Right lung (tissue), 5 donors: ENCODE results near the gene LRP3. TPM values are rescaled to one million over a fixed set of nuclear protein-coding genes. Genes with fewer than 3 reads are reported as not detected.
"Not testable (repeated sequence)": the region's sequence is repeated elsewhere in the genome, so short reads cannot be mapped to it uniquely, and the experiment has no call there.

ENCODE experiments used
- DNase-seq, 2 donors: peaks; one replicate each; pipeline ENCODE4 v3.0.0-alpha.2; 2013
- polyA plus RNA-seq, 5 donors: library from polyadenylated mRNA; unstranded; fragments of 120-200 nt; gene quantifications; one replicate each; pipeline versions ENCODE4 v1.2.1 to v1.2.3, GENCODE V29; 2013; ENCODE audit warnings: inconsistent platforms in 1 of 5, low replicate concordance in 1 of 5; ENCODE audit not compliant: insufficient read length in 5 of 5, insufficient read depth in 1 of 5

Gene LRP3
- polyA plus RNA-seq, 5 donors = 16.3 to 43.4 (median 25.5) TPM

DNA sequence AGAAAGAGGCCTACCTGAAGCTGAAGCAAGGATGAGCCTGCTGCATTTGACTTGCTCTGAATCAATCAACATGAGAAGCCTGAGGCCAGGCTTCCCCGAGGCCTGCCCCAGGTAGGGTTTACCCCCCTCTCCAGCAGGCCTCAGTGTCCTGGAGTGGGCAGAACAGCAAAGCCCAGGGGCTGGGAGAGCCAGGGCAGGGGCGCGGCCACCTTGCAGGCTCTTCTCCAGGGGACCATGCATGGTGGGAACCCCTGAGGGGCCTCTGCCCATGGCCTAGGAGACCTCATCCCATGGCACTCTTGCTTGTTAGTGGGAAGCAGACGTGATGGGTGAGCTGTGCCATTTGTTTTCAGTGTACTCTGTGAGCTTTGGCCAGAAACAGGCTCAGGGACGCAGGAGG is 19.9 kb upstream of the LRP3 start:
- DNase-seq = no peak

GRCh38 chr19:33175156-33175782 is 18.9 kb upstream of the LRP3 start:
- DNase-seq = no peak

- no peak for DNase-seq
Observed at GRCh38 chr19:33175886-33176669, 18.1 kb upstream of the LRP3 start.

DNA sequence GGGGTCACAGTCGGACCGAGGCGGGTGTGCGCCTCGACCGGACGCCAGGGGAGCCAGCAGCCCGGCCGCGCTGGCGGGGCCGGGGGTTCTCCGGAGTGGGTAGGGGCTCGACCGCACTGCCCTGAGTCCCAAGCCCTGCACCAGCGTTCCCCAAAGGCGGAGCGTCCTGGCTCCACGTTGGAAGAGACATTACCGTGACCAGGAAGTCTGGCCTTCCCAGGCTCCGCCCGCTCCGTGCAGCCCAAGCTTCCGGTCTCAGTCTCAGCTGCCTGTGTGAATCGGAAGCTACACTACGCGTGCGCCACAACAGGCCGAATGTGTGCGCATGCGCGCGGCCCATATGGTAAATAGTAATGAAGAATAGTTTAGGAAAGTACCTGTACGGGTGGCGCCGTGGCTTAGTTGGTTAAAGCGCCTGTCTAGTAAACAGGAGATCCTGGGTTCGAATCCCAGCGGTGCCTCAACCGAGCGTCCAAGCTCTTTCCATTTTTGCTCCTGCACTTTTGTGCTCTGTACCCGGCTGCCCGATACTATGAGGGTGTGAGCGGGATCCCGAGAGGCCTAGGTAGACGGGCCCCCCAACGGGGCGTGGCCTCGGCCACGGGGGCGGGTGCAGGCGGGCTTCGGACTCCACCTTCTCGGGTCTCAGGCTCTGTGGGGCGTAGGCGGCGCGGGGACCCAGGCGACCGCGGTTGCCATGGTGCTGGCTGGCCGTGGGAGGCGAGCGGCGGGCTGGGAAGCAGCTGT is 17.3 kb upstream of the LRP3 start:
- DNase-seq = peak; percentile 99

GRCh38 chr19:33177417-33177979 is 16.6 kb upstream of the LRP3 start:
- DNase-seq = no peak

DNA sequence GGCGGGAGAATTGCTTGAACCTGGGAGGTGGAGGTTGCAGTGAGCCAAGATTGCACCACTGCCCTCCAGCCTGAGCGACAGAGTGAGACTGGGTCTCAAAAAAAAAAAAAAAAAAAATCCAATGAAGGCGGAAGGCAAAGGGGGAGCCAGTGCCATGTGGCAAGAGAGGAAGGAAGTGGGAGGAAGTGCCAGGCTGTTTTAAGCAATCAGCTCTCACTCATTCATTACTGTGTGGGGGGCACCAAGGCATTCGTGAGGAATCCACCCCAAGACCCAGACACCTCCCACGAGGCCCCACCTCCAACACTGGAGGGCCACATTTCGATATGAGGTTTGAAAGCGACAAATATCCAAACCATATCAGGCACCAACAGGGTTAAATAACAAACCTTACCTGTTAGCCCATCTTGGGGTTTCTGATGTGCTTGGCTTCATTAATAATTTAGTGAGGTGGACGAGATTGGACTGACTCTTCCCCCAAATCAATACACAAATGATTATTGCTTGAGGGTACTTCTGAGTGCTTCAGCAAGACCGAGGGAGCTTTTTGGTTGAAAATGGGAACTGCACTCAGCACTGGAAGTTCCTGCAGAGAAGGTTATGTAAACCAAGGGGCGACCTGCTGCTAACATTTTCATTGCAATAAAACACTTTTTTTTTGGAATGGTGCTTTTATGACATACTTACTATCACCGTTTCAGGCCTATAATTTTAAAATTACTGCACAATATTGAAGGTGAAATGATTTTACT is 7.5 kb upstream of the LRP3 start:
- DNase-seq = no peak

GRCh38 chr19:33187183-33187540 is 7.0 kb upstream of the LRP3 start:
- no peak for DNase-seq

GRCh38 chr19:33189453-33189852 is 4.7 kb upstream of the LRP3 start:
- DNase-seq = no peak

GRCh38 chr19:33191092-33191491 is 3.0 kb upstream of the LRP3 start:
- DNase-seq = not testable (repeated sequence)

GRCh38 chr19:33191501-33191900 is 2.6 kb upstream of the LRP3 start:
- no peak for DNase-seq

GRCh38 chr19:33192010-33192409 is 2.1 kb upstream of the LRP3 start:
- no peak for DNase-seq

DNA sequence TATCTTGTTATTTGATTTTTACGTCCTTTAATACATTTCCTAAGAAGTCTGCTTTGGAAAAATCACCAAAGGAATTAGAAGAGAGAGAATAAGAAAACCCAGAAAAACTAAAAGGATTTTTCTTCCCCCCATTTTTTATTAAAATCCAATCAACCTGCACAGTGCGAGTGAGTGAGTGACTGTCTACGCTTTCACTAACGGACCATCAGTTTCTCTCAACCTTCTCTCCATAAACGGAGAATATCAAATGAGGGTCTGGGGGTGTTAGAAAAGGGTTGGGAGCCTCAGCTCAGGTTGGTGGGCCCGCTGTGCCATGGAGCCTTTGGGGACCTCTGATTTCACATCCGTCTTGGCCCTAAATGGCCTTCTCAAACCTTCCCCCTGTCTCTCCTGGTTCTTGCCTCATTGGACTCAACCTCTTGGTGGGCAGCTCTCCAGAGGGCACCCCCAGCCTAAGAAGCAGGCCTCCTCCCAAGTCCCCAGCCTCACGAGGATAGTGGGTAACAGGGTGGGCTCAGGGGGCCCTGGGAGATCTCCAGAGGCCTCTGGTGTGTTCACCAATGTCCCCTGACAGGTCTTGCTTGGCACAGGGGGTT is 763 bp upstream of the LRP3 start:
- no peak for DNase-seq

DNA sequence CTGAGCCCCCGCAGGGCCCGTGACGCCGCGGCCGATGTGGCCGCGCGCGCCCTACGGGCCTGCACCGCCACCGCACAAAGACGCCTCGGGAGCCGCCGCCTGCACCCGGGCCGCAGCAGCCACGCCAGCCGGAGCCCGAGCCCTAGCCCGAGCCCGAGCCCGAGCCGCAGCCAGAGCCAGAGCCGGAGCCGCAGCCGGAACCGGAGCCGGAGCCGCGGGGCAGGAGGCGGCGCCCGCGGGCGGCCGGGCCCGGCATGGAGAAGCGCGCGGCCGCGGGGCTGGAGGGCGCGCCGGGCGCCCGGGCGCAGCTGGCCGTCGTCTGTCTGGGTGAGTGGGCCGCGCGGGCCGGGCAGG is 379 bp downstream of the LRP3 start:
- no peak for DNase-seq

DNA sequence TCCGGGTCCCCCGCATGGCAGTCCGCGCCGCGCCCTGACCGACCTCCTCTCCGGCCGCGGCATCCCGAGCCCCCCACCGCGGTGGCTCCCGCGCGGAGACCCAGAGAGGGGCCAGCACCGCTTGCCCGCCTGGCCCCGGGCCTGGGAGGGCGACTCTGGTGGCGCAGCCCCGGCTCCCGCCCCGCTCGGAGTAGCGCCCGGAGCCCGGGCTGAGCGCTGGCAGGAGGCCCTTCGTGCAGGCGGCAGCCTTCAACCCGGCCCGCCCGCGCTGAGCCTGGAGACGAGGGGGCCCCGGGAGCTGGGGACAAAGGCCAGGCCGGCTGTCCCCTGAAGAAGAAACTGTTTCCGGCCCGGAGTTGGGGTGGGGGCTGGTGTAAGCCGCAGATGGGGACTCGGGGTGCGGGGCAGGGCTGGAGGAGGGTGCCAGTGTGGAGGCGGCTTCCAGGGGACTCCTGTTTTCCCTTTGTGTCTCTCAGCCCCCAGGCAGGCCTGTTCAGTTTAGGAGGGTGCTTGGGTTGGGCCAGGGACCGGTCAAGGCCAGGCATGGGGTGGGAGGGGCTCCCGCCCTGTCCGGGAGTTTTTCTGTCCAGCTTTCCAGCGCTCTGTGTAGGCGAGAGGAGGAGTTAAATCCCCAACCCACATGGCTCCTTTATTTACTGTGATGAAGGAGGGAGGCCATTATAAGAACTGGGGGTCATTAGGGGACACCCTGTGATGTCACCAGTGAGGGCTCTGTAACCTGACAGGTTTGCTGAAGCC is 935 bp downstream of the LRP3 start:
- peak in 1 of 2 donors; percentile 25 for DNase-seq

GRCh38 chr19:33195645-33196347 is 1.7 kb downstream of the LRP3 start:
- DNase-seq = no peak

GRCh38 chr19:33196446-33197193 is 2.5 kb downstream of the LRP3 start:
- DNase-seq = no peak

DNA sequence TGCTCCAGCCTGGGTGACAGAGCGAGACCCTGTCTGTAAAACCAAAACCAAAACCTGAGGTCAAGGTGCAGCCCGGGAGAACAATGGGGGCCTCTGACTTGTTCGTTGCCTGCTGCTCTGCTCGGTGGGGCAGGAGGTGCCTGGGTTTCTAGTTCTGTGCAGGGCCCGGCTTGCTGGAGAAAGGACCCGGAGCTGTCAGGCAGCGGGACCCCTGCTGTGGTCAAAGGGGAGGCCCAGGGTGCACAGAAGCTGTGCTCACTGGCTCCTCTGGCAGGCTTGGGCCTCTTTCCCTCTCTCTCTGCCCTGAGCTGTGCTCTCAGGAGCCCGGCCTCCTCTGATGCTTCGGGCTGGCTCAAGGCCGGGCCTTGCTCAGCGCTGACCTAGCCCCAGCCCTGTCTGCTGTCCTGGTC is 3.5 kb downstream of the LRP3 start:
- DNase-seq = no peak

- no peak for DNase-seq
Observed at GRCh38 chr19:33198169-33198568, 4.0 kb downstream of the LRP3 start.
